Measurements from ENCODE around the gene ZNF512.

- TF ChIP-seq CTCF (IDR thresholded peaks at IDR 0.05) (no peak), POLR2A (IDR thresholded peaks at IDR 0.05) (no peak), POLR2AphosphoS5 (IDR thresholded peaks at IDR 0.05) (no peak)
Measured at GRCh38 chr2:27537287-27537686, 45.6 kb upstream of the ZNF512 start.

Data from suprapubic skin (tissue), 4 donors.